GM23338 (cell line): Measurements from ENCODE around the gene SUV39H1. TPM values are rescaled to one million over a fixed set of nuclear protein-coding genes. Genes with fewer than 3 reads are reported as not detected.

ENCODE experiments used
- polyA plus RNA-seq: library from polyadenylated mRNA; unstranded; fragments of >200 nt; fragmentation: Nextera tagmentation; extraction: Ambion mirVana; gene quantifications from 2 replicates; pipeline ENCODE4 v1.2.1, GENCODE V29; 2016
- small RNA-seq: library from RNA; depleted of rRNA; stranded (forward); fragments of <200 nt; gene quantifications from one replicate; pipeline ENCODE3, GENCODE V24; 2014; ENCODE audit warnings: low replicate concordance
- total RNA-seq: library from RNA; depleted of rRNA; stranded (reverse); fragments of >200 nt; shearing (Covaris generic); gene quantifications from 2 replicates; pipeline ENCODE4 v1.2.3, GENCODE V29; 2014; rRNA removed

The SUV39H1 gene
- total and polyA plus RNA-seq, 2 experiments from 2014 or later = 9.5 to 15.2 TPM

Small RNAs within 50 kb of the gene (small RNA-seq; reads per million reads assigned to genes)
- not detected for gene RNU6-1056P

Other genes with a start within 250 kb of the SUV39H1 start
- gene SLC38A5, start 226.5 kb upstream of the SUV39H1 start, total RNA-seq = 47.0 and 47.7 TPM in 2 replicates
- gene SLC38A5, start 226.5 kb upstream of the SUV39H1 start, polyA plus RNA-seq = 20.7 and 24.6 TPM in 2 replicates
- gene FTSJ1, start 220.5 kb upstream of the SUV39H1 start, total RNA-seq = 76.3 and 91.2 TPM in 2 replicates
- gene FTSJ1, start 220.5 kb upstream of the SUV39H1 start, polyA plus RNA-seq = 38.4 and 42.8 TPM in 2 replicates
- gene PORCN, start 187.7 kb upstream of the SUV39H1 start, total RNA-seq = 14.1 and 28.5 TPM in 2 replicates
- 19.4 and 22.3 TPM in 2 replicates for gene PORCN, start 187.7 kb upstream of the SUV39H1 start, polyA plus RNA-seq
- 126 and 128 TPM in 2 replicates for gene EBP, start 174.9 kb upstream of the SUV39H1 start, total RNA-seq
- 169 and 176 TPM in 2 replicates for gene EBP, start 174.9 kb upstream of the SUV39H1 start, polyA plus RNA-seq
- 4.5 TPM in 2 replicates for gene TBC1D25, start 157.0 kb upstream of the SUV39H1 start, total RNA-seq
- 1.9 and 2.1 TPM in 2 replicates for gene TBC1D25, start 157.0 kb upstream of the SUV39H1 start, polyA plus RNA-seq
- gene RBM3, start 122.2 kb upstream of the SUV39H1 start, total RNA-seq = 103 and 114 TPM in 2 replicates
- 71.8 and 77.5 TPM in 2 replicates for gene RBM3, start 122.2 kb upstream of the SUV39H1 start, polyA plus RNA-seq
- gene WDR13, start 99.2 kb upstream of the SUV39H1 start, total RNA-seq = 24.2 and 34.9 TPM in 2 replicates
- 19.3 and 24.9 TPM in 2 replicates for gene WDR13, start 99.2 kb upstream of the SUV39H1 start, polyA plus RNA-seq
- gene WAS, start 12.9 kb upstream of the SUV39H1 start, total RNA-seq = 0.12 and 0.56 TPM in 2 replicates
- gene WAS, start 12.9 kb upstream of the SUV39H1 start, polyA plus RNA-seq = 0.12 and 0.32 TPM in 2 replicates
- gene GLOD5, start 65.0 kb downstream of the SUV39H1 start, total RNA-seq = not detected in 2 replicates
- gene GLOD5, start 65.0 kb downstream of the SUV39H1 start, polyA plus RNA-seq = not detected in 2 replicates
- gene GATA1, start 89.9 kb downstream of the SUV39H1 start, total RNA-seq = not detected in 2 replicates
- gene GATA1, start 89.9 kb downstream of the SUV39H1 start, polyA plus RNA-seq = not detected in 2 replicates
- gene HDAC6, start 105.3 kb downstream of the SUV39H1 start, total RNA-seq = 49.8 and 61.2 TPM in 2 replicates
- gene HDAC6, start 105.3 kb downstream of the SUV39H1 start, polyA plus RNA-seq = 29.7 and 33.0 TPM in 2 replicates
- gene ERAS, start 129.8 kb downstream of the SUV39H1 start, total RNA-seq = 1.3 TPM in 1 of 2 replicates, not detected in the other
- 1.7 and 2.4 TPM in 2 replicates for gene ERAS, start 129.8 kb downstream of the SUV39H1 start, polyA plus RNA-seq
- gene PCSK1N, start 138.9 kb downstream of the SUV39H1 start, total RNA-seq = 4.0 and 15.6 TPM in 2 replicates
- 12.8 and 16.5 TPM in 2 replicates for gene PCSK1N, start 138.9 kb downstream of the SUV39H1 start, polyA plus RNA-seq
- 61.3 and 67.1 TPM in 2 replicates for gene TIMM17B, start 201.0 kb downstream of the SUV39H1 start, total RNA-seq
- gene TIMM17B, start 201.0 kb downstream of the SUV39H1 start, polyA plus RNA-seq = 147 and 158 TPM in 2 replicates
- gene PQBP1, start 201.2 kb downstream of the SUV39H1 start, total RNA-seq = 53.2 and 63.4 TPM in 2 replicates
- gene PQBP1, start 201.2 kb downstream of the SUV39H1 start, polyA plus RNA-seq = 121 and 130 TPM in 2 replicates
- 16.4 and 17.7 TPM in 2 replicates for gene SLC35A2, start 214.9 kb downstream of the SUV39H1 start, total RNA-seq
- gene SLC35A2, start 214.9 kb downstream of the SUV39H1 start, polyA plus RNA-seq = 13.0 and 20.6 TPM in 2 replicates
- gene PIM2, start 222.3 kb downstream of the SUV39H1 start, total RNA-seq = 336 and 359 TPM in 2 replicates
- gene PIM2, start 222.3 kb downstream of the SUV39H1 start, polyA plus RNA-seq = 232 and 237 TPM in 2 replicates